H9 (cell line): ENCODE data around the gene IRF2BPL. TPM values are rescaled to one million over a fixed set of nuclear protein-coding genes. Genes with fewer than 3 reads are reported as not detected.

Experiments used
- DNase-seq: peaks from one replicate; pipeline ENCODE4 v3.0.0-alpha.2; 2017
- H2AFZ ChIP-seq: one replicate; pipeline ENCODE4 v1.6.1; 2013; ENCODE audit warnings: mild to moderate bottlenecking, low read length, control low read depth, moderate library complexity
- H2AK5ac ChIP-seq: 2 replicates; pipeline ENCODE4 v1.6.1; 2013; ENCODE audit warnings: low read length, control low read depth, mixed read lengths; ENCODE audit not compliant: insufficient read length
- H2BK120ac ChIP-seq: one replicate; pipeline ENCODE4 v1.6.1; 2013; ENCODE audit warnings: low read depth, mild to moderate bottlenecking, low read length, control low read depth, inconsistent platforms; ENCODE audit not compliant: poor library complexity, severe bottlenecking
- H2BK12ac ChIP-seq: 2 replicates; pipeline ENCODE4 v1.6.1; 2013; ENCODE audit warnings: low read length, control low read depth, mixed read lengths, low read depth; ENCODE audit not compliant: insufficient read length
- H2BK15ac ChIP-seq: 2 replicates; pipeline ENCODE4 v1.6.1; 2013; ENCODE audit warnings: low read depth, low read length, control low read depth
- H2BK20ac ChIP-seq: one replicate; pipeline ENCODE4 v1.6.1; 2013; ENCODE audit warnings: low read depth, mild to moderate bottlenecking, low read length, control low read depth, inconsistent platforms; ENCODE audit not compliant: poor library complexity, severe bottlenecking
- H2BK5ac ChIP-seq: 2 replicates; pipeline ENCODE4 v1.6.1; 2013; ENCODE audit warnings: low read length, control low read depth, mixed read lengths; ENCODE audit not compliant: insufficient read length
- H3K14ac ChIP-seq: 2 replicates; pipeline ENCODE4 v1.6.1; 2013; ENCODE audit warnings: low read length, control low read depth; ENCODE audit not compliant: insufficient read depth
- H3K18ac ChIP-seq: 2 replicates; pipeline ENCODE4 v1.6.1; 2013; ENCODE audit warnings: low read depth, mild to moderate bottlenecking, mixed read lengths, low read length, control low read depth; ENCODE audit not compliant: insufficient read length
- H3K23ac ChIP-seq: 2 replicates; pipeline ENCODE4 v1.6.1; 2013; ENCODE audit warnings: low read length, control low read depth, mixed read lengths, low read depth; ENCODE audit not compliant: insufficient read length
- H3K23me2 ChIP-seq: 2 replicates; pipeline ENCODE4 v1.6.1; 2013; ENCODE audit warnings: low read depth, mild to moderate bottlenecking, mixed read lengths, low read length, control low read depth; ENCODE audit not compliant: insufficient read length, poor library complexity, severe bottlenecking
- H3K27ac ChIP-seq: 2 replicates; pipeline ENCODE4 v1.5.1; 2013; ENCODE audit warnings: low read length, control low read depth, mixed read lengths, low read depth; ENCODE audit not compliant: insufficient read length
- H3K27me3 ChIP-seq: 2 replicates; pipeline ENCODE4 v1.6.1; 2013; ENCODE audit warnings: low read length, control low read depth, inconsistent platforms; ENCODE audit not compliant: insufficient read depth
- H3K4ac ChIP-seq: 2 replicates; pipeline ENCODE4 v1.6.1; 2013; ENCODE audit warnings: low read depth, mild to moderate bottlenecking, control low read depth, inconsistent platforms, low read length, moderate library complexity
- H3K4me1 ChIP-seq: 2 replicates; pipeline ENCODE4 v1.6.1; 2013; ENCODE audit warnings: low read length, control low read depth, inconsistent platforms; ENCODE audit not compliant: insufficient read depth
- H3K4me2 ChIP-seq: 2 replicates; pipeline ENCODE4 v1.6.1; 2013; ENCODE audit warnings: low read length, control low read depth, mixed read lengths; ENCODE audit not compliant: insufficient read length, insufficient read depth
- H3K56ac ChIP-seq: 2 replicates; pipeline ENCODE4 v1.6.1; 2013; ENCODE audit warnings: low read depth, mild to moderate bottlenecking, mixed read lengths, low read length, control low read depth; ENCODE audit not compliant: insufficient read length
- H3K79me1 ChIP-seq: 2 replicates; pipeline ENCODE4 v1.6.1; 2013; ENCODE audit warnings: low read depth, mild to moderate bottlenecking, moderate library complexity, low read length, control low read depth, inconsistent platforms; ENCODE audit not compliant: insufficient read depth, poor library complexity, severe bottlenecking
- H3K79me2 ChIP-seq: 2 replicates; pipeline ENCODE4 v1.6.1; 2013; ENCODE audit warnings: low read length, control low read depth, inconsistent platforms; ENCODE audit not compliant: insufficient read depth
- H3K9ac ChIP-seq: 2 replicates; pipeline ENCODE4 v1.6.1; 2013; ENCODE audit warnings: low read length, control low read depth, mixed read lengths; ENCODE audit not compliant: insufficient read length; ENCODE audit errors: extremely low read depth
- H3K9me3 ChIP-seq: one replicate; pipeline ENCODE4 v1.6.1; 2013; ENCODE audit warnings: low read depth, low read length, inconsistent platforms; ENCODE audit not compliant: control insufficient read depth
- H3T11ph ChIP-seq: one replicate; pipeline ENCODE4 v1.6.1; 2013; ENCODE audit warnings: mild to moderate bottlenecking, low read length, control low read depth, inconsistent platforms
- H4K20me1 ChIP-seq: one replicate; pipeline ENCODE4 v1.6.1; 2013; ENCODE audit not compliant: control insufficient read depth, insufficient read length, insufficient read depth
- H4K5ac ChIP-seq: 2 replicates; pipeline ENCODE4 v1.6.1; 2013; ENCODE audit warnings: low read depth, mild to moderate bottlenecking, mixed read lengths, low read length, control low read depth; ENCODE audit not compliant: insufficient read length
- H4K8ac ChIP-seq: replicated peaks from 2 replicates; pipeline ENCODE4 v1.6.1; 2013; ENCODE audit warnings: low read length, control low read depth, mixed read lengths, low read depth; ENCODE audit not compliant: insufficient read length
- H4K91ac ChIP-seq: 2 replicates; pipeline ENCODE4 v1.6.1; 2013; ENCODE audit warnings: low read depth, mild to moderate bottlenecking, moderate library complexity, mixed read lengths, low read length, control low read depth; ENCODE audit not compliant: insufficient read length
- H3K27ac Mint-ChIP-seq, 3 experiments: 2 replicates in 2 of 3; 3 replicates in 1 of 3; pipeline ENCODE4 v1.8.0; 2020 to 2021; ENCODE audit warnings: mixed read lengths in 3 of 3, mild to moderate bottlenecking in 1 of 3, moderate library complexity in 1 of 3
- H3K27me3 Mint-ChIP-seq: 2 replicates; pipeline ENCODE4 v1.8.0; 2021; ENCODE audit warnings: low read depth, mild to moderate bottlenecking, moderate library complexity, mixed read lengths
- H3K36me3 Mint-ChIP-seq, 3 experiments: 2 replicates in 2 of 3; 3 replicates in 1 of 3; pipeline ENCODE4 v1.8.0; 2020 to 2021; ENCODE audit warnings: low read depth in 3 of 3, mixed read lengths in 3 of 3; ENCODE audit not compliant: insufficient read depth in 1 of 3
- H3K4me1 Mint-ChIP-seq, 2 experiments: 2 replicates each; pipeline ENCODE4 v1.8.0; 2020; ENCODE audit warnings: mixed read lengths in 2 of 2
- H3K4me3 Mint-ChIP-seq, 2 experiments: 2 replicates in 1 of 2; 3 replicates in 1 of 2; pipeline ENCODE4 v1.8.0; 2020 to 2021; ENCODE audit warnings: mild to moderate bottlenecking in 2 of 2, mixed read lengths in 2 of 2, moderate library complexity in 1 of 2
- H3K9me3 Mint-ChIP-seq, 2 experiments: 2 replicates in 1 of 2; 3 replicates in 1 of 2; pipeline ENCODE4 v1.8.0; 2020; ENCODE audit warnings: mild to moderate bottlenecking in 2 of 2, mixed read lengths in 2 of 2, moderate library complexity in 1 of 2
- WGBS: extraction: QIAGEN DNeasy Blood & Tissue Kit; methylation state at CpG from one replicate; pipeline ENCODE4 v1.1.7; 2013; ENCODE audit warnings: missing lambda C conversion rate, low lambda C conversion rate, mixed read lengths; ENCODE audit not compliant: insufficient read length; ENCODE audit errors: extremely low coverage; 5-methylcytosine and 5-hydroxymethylcytosine counted together
- total RNA-seq: library from RNA; stranded (reverse); gene quantifications from 2 replicates; pipeline ENCODE4 v1.2.1, GENCODE V29; 2021
- TF ChIP-seq, protein P1 (sequence below): fragments of 200-600 bp; sonication (generic); conservative IDR thresholded peaks from 3 replicates; pipeline ENCODE4 v1.8.0; 2021; ENCODE audit warnings: antibody characterized with exemption, mild to moderate bottlenecking

IRF2BPL gene
- total RNA-seq, 1 experiment from 2014 or later, result 59.0 TPM

DNA sequence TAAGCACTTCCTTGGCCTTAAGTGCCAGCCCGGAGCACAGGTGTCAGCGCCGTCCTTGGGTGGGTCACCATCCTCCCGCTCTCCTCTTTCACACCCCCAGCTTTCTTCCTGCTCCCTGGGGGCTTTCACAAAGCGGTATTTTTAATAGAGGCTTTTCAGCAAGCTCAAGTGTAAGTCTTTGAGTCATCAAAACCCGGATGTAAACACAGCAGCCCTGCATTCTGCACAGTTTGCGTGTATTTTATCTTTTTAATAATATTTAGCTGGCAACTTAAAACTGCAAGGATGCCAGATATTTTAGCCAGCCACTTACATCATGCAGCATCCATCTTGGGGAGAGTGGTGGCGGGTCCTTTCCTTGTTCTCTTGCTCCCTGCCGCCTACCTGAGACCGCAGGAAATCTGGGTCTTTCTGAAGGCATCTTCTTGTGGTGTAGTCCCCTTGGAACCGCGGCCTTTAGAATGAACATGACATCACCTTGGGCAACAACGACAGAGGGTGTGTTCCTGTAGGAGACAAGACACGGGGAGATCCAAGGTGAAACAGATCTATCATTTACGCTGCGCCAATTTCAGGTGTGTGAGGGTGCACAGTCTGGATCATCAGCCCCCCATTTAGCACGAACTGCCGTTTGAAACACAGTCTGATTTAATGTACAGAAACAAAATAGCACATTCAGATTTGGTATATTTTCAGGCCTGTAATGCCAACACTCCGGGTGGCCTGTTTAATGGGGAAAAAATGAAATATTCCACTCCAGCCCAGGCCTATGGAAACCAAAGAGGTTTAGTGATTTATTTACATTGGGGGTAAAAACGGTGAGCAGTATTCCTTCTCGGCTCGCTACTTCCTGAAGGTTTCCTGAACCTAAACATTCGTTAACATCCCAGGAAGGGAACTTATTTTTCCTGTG is 12.5 kb upstream of the IRF2BPL start:
- Histone ChIP-seq H3T11ph (no peak overlapping the region), H3K4ac (no peak overlapping the region), H3K4me1 (peaks cover 25% of the 10 kb centered on the region), H4K8ac (no peak overlapping the region), H4K20me1 (peaks cover 3% of the 10 kb centered on the region), H2BK15ac (no peak overlapping the region), H3K23me2 (peaks cover 11% of the 10 kb centered on the region), H3K18ac (peak overlapping the region; percentile 66), H3K14ac (peak overlapping the region; percentile 67), H3K27ac (peak overlapping the region; percentile 61), H3K27me3 (no peaks in the 10 kb centered on the region), H2AK5ac (no peak overlapping the region), H3K9me3 (no peaks in the 10 kb centered on the region), H2BK120ac (peak overlapping the region; percentile 69), H3K56ac (no peak overlapping the region), H3K79me1 (no peaks in the 10 kb centered on the region), H2AFZ (no peak overlapping the region), H3K4me2 (peak overlapping the region; percentile 72), H4K91ac (no peak overlapping the region), H2BK5ac (no peak overlapping the region), H2BK12ac (peak overlapping the region; percentile 11), H3K23ac (no peak overlapping the region), H3K9ac (no peak overlapping the region), H2BK20ac (no peak overlapping the region), H3K79me2 (no peaks in the 10 kb centered on the region), H4K5ac (no peak overlapping the region)
- Mint-ChIP-seq H3K9me3 (no peaks in the 10 kb centered on the region; a peak in 1 of 5 replicates), H3K36me3 (no peaks in the 10 kb centered on the region; a peak in 1 of 7 replicates), H3K4me1 (peaks cover 81 to 86% of the 10 kb centered on the region in 2 experiments), H3K27ac (peak overlapping the region; percentile 84 to 96 (median 86)), H3K4me3 (peak overlapping the region; percentile 65 to 77), H3K27me3 (peaks cover 17% of the 10 kb centered on the region)
- no peak for DNase-seq
- TF ChIP-seq, protein P1, sequence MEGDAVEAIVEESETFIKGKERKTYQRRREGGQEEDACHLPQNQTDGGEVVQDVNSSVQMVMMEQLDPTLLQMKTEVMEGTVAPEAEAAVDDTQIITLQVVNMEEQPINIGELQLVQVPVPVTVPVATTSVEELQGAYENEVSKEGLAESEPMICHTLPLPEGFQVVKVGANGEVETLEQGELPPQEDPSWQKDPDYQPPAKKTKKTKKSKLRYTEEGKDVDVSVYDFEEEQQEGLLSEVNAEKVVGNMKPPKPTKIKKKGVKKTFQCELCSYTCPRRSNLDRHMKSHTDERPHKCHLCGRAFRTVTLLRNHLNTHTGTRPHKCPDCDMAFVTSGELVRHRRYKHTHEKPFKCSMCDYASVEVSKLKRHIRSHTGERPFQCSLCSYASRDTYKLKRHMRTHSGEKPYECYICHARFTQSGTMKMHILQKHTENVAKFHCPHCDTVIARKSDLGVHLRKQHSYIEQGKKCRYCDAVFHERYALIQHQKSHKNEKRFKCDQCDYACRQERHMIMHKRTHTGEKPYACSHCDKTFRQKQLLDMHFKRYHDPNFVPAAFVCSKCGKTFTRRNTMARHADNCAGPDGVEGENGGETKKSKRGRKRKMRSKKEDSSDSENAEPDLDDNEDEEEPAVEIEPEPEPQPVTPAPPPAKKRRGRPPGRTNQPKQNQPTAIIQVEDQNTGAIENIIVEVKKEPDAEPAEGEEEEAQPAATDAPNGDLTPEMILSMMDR, result no peak
- no CpG with 5 or more reads among the region's 23 CpGs for WGBS
